GM12874 (cell line): Measurements from ENCODE around the gene LRRC25.
A peak's percentile ranks its signal among the peaks of the same experiment; 100 is the strongest.

Experiments
- CTCF ChIP-seq: IDR thresholded peaks from 2 replicates; pipeline ENCODE4 v1.5.1; 2011; ENCODE audit warnings: low read depth, mild to moderate bottlenecking, control low read depth, low read length, moderate library complexity; ENCODE audit not compliant: insufficient read depth

The LRRC25 gene

GRCh38 chr19:18434411-18435175, 37.2 kb upstream of the LRRC25 start:
- TF ChIP-seq CTCF, result no peak

- no peak for TF ChIP-seq CTCF
Observed at GRCh38 chr19:18433735-18434398, 36.4 kb upstream of the LRRC25 start.

- TF ChIP-seq CTCF, result 0 out of 2 replicates have a peak, but pooled peaks have one; percentile 1
Observed at GRCh38 chr19:18433015-18433691, 35.7 kb upstream of the LRRC25 start.

- TF ChIP-seq CTCF, result no peak
Observed at GRCh38 chr19:18432275-18433014, 35.0 kb upstream of the LRRC25 start.

- no peak for TF ChIP-seq CTCF
Observed at GRCh38 chr19:18431351-18432197, 34.2 kb upstream of the LRRC25 start.

GRCh38 chr19:18430417-18431144, 33.2 kb upstream of the LRRC25 start:
- no peak for TF ChIP-seq CTCF
